Measurements from ENCODE around the gene TWF2.

DNA sequence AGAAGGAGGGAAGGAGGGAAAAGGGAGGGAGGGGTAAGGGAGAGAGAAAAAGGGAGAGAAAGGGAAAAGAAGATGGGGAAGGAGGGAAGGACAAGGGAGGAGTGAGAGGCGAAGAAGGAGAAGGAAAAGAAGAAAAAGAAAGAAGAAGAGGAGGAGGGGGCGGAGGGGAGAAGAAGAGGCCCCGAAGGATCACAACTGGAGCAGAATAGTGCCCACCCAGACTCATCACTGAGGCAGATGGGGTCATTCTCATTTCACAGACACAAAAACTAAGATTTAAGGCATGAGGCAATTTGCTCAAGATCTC, 43.7 kb downstream of the TWF2 start:
- TF ChIP-seq, protein P1, sequence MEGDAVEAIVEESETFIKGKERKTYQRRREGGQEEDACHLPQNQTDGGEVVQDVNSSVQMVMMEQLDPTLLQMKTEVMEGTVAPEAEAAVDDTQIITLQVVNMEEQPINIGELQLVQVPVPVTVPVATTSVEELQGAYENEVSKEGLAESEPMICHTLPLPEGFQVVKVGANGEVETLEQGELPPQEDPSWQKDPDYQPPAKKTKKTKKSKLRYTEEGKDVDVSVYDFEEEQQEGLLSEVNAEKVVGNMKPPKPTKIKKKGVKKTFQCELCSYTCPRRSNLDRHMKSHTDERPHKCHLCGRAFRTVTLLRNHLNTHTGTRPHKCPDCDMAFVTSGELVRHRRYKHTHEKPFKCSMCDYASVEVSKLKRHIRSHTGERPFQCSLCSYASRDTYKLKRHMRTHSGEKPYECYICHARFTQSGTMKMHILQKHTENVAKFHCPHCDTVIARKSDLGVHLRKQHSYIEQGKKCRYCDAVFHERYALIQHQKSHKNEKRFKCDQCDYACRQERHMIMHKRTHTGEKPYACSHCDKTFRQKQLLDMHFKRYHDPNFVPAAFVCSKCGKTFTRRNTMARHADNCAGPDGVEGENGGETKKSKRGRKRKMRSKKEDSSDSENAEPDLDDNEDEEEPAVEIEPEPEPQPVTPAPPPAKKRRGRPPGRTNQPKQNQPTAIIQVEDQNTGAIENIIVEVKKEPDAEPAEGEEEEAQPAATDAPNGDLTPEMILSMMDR (IDR thresholded peaks at IDR 0.05; ENCODE audit: insufficient read depth, low read length), result no peak
- no peak for TF ChIP-seq POLR2AphosphoS5 (IDR thresholded peaks at IDR 0.05; ENCODE audit: low read depth)
